ENCODE data around the gene CAB39L. TPM values are rescaled to one million over a fixed set of nuclear protein-coding genes. Genes with fewer than 3 reads are reported as not detected.

The CAB39L gene
- total and polyA plus RNA-seq, 2 of the 4 experiments (the other 2 are of a cell fraction) = 8.5 to 16.7 TPM

DNA sequence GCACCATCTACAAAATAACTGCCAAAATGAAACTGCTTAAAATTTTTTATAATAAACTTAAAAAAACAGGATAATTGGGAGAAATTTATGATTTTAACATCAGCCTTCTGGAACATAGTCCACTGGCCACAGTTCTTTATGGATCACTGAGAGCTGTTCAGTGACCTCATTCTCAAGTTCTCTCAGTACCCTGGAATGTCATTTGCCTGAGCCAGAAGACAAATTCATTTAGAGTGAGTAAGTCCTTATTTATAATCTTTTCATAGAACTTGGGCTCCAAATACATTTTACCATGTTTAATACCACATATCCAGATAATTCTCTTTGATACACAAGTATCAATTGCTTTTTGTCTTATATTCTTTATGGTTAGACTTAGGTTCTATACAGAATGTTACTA is 87.6 kb downstream of the CAB39L start:
- POLR2A ChIA-PET (ENCODE audit: unreplicated experiment) = interaction anchor here (0.5 kb wide), 1 partner anchor 236 kb away, joined by 3 read pairs; no protein-coding TSS in a partner anchor
- peaks cover 5% of the 10 kb centered on the region for H3K9me3 ChIP-seq (ENCODE audit: control insufficient read depth, insufficient read depth, low read length)
- CTCF ChIA-PET = interaction anchor here (1.1 kb wide), 1 partner anchor 42 kb away, joined by 3 read pairs; no protein-coding TSS in a partner anchor
- no peak overlapping the region for H3K14ac ChIP-seq (replicated peaks; ENCODE audit: low read depth, low read length)
- H3K9ac ChIP-seq (ENCODE audit: low read depth, low read length) = no peak overlapping the region
- no peak overlapping the region for H3K18ac ChIP-seq (ENCODE audit: low read depth, low read length)
- H3K23ac ChIP-seq (ENCODE audit: low read depth, low read length) = no peak overlapping the region; the same call in 1 of the 2 replicates
- H4K91ac ChIP-seq (ENCODE audit: insufficient read depth, low read depth, low read length) = no peak overlapping the region; the same call in 1 of the 2 replicates
- H3K36me3 ChIP-seq (ENCODE audit: control insufficient read depth, insufficient read depth, low read length) = no peaks in the 10 kb centered on the region; the same call in 1 of the 2 replicates
- H2BK15ac ChIP-seq (ENCODE audit: low read depth, low read length) = peak overlapping the region; percentile 43; the same call in 1 of the 3 replicates
- DNase-seq = peak; percentile 96
- H2BK20ac ChIP-seq (ENCODE audit: low read depth, low read length) = peak overlapping the region; percentile 18; the same call in 1 of the 2 replicates
- no peaks in the 10 kb centered on the region for H3K9me1 ChIP-seq (ENCODE audit: insufficient read depth, low read length)
- dilution Hi-C loops (cut with HindIII; ENCODE audit: low sequenced_read_pairs, unreplicated experiment) (no loop called here), intact Hi-C loops (cut with micrococcal nuclease) (loop anchor here (5.0 kb wide), 1 partner anchor 44 kb away; no protein-coding TSS in a partner anchor), in situ Hi-C loops (cut with MboI; ENCODE audit: low sequenced_read_pairs) (no loop called here)
- H3K4ac ChIP-seq (ENCODE audit: low read depth, low read length) = peak overlapping the region; percentile 97; the same call in 1 of the 2 replicates
- ATAC-seq (ENCODE audit: low read depth) = peak; percentile 85
- H4K8ac ChIP-seq (ENCODE audit: low read depth in 2 of 2, low read length in 2 of 2) = peak overlapping the region; percentile 25 to 88; a peak in 1 of 4 replicates
- no peak overlapping the region; the same call in 1 of the 2 replicates for H4K5ac ChIP-seq (ENCODE audit: low read depth, low read length)
- no peaks in the 10 kb centered on the region for H4K20me1 ChIP-seq (ENCODE audit: insufficient read depth, low read length)
- H3K4me3 ChIP-seq (ENCODE audit: insufficient read depth, low read depth, low read length) = no peak overlapping the region
- no peak overlapping the region for H2AK5ac ChIP-seq (ENCODE audit: low read depth, low read length)
- peak overlapping the region; percentile 99 for H2BK5ac ChIP-seq (ENCODE audit: low read depth, low read length, poor library complexity, severe bottlenecking)
- no TSS peak for BruUV-seq (replicated peaks)
- H3K56ac ChIP-seq (ENCODE audit: extremely low read depth, insufficient read depth, low read length) = 0 out of 2 replicates have a peak overlapping the region, but pooled peaks have one; percentile 38
- H2AK9ac ChIP-seq (replicated peaks; ENCODE audit: low read depth, low read length, poor library complexity) = no peak overlapping the region
- peaks cover 8% of the 10 kb centered on the region for H3K4me1 ChIP-seq (ENCODE audit: control insufficient read depth, insufficient read depth, low read length)
- H3K27ac ChIP-seq (ENCODE audit: insufficient read depth, low read length) = no peak overlapping the region
- no peak overlapping the region for H2AFZ ChIP-seq (replicated peaks; ENCODE audit: low read length, poor library complexity)
- no peak overlapping the region for H3K4me2 ChIP-seq (ENCODE audit: low read depth, low read length)
- peak overlapping the region; percentile 95; the same call in 1 of the 2 replicates for H2BK120ac ChIP-seq (ENCODE audit: low read depth, low read length)
- no peaks in the 10 kb centered on the region for H3K27me3 ChIP-seq (ENCODE audit: control insufficient read depth, insufficient read depth, low read length)
- TF ChIP-seq FOS (IDR thresholded peaks at IDR 0.05; ENCODE audit: low read depth, low read length) (peak; percentile 41; the same call in 1 of the 2 replicates), CHD1 (IDR thresholded peaks at IDR 0.05; ENCODE audit: low read depth, low read length) (no peak)
- H3K79me1 ChIP-seq (ENCODE audit: low read depth in 1 of 2, low read length in 2 of 2) = peaks cover 0 to 8% of the 10 kb centered on the region in 2 experiments; a peak in 1 of 4 replicates
